ENCODE results near the gene SETD2.
"Not testable (repeated sequence)": the region's sequence is repeated elsewhere in the genome, so short reads cannot be mapped to it uniquely, and the experiment has no call there.

DNA sequence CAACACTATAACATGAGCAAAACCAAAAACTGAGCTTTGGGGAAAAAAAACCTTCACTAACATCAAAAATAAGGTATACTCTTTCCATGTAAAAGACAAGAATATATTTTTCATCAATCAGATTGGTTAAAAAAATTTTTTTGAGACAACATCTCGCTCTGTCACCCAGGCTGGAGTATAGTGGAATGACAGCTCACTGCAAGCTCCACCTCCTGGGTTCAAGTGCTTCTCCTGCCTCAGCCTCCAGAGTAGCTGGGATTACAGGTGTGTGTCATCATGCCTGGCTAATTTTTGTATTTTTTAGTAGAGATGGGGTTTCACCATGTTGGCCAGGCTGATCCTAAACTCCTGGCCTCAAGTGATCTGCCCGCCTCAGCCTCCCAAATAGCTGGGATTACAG, 48.4 kb downstream of the SETD2 start:
- TF ChIP-seq, protein P1, sequence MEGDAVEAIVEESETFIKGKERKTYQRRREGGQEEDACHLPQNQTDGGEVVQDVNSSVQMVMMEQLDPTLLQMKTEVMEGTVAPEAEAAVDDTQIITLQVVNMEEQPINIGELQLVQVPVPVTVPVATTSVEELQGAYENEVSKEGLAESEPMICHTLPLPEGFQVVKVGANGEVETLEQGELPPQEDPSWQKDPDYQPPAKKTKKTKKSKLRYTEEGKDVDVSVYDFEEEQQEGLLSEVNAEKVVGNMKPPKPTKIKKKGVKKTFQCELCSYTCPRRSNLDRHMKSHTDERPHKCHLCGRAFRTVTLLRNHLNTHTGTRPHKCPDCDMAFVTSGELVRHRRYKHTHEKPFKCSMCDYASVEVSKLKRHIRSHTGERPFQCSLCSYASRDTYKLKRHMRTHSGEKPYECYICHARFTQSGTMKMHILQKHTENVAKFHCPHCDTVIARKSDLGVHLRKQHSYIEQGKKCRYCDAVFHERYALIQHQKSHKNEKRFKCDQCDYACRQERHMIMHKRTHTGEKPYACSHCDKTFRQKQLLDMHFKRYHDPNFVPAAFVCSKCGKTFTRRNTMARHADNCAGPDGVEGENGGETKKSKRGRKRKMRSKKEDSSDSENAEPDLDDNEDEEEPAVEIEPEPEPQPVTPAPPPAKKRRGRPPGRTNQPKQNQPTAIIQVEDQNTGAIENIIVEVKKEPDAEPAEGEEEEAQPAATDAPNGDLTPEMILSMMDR (IDR thresholded peaks at IDR 0.05; ENCODE audit: low read depth, low read length, poor library complexity, severe bottlenecking): not testable (repeated sequence)
- TF ChIP-seq EZH2phosphoT487 (IDR thresholded peaks at IDR 0.05; ENCODE audit: borderline replicate concordance, low read length): not testable (repeated sequence)

All from DOHH2 (cell line).